ENCODE data around the gene CTBP1. TPM values are rescaled to one million over a fixed set of nuclear protein-coding genes. Genes with fewer than 3 reads are reported as not detected.

CTBP1 gene
- total RNA-seq, 1 donor from 2014 or later, result 171 TPM

DNA sequence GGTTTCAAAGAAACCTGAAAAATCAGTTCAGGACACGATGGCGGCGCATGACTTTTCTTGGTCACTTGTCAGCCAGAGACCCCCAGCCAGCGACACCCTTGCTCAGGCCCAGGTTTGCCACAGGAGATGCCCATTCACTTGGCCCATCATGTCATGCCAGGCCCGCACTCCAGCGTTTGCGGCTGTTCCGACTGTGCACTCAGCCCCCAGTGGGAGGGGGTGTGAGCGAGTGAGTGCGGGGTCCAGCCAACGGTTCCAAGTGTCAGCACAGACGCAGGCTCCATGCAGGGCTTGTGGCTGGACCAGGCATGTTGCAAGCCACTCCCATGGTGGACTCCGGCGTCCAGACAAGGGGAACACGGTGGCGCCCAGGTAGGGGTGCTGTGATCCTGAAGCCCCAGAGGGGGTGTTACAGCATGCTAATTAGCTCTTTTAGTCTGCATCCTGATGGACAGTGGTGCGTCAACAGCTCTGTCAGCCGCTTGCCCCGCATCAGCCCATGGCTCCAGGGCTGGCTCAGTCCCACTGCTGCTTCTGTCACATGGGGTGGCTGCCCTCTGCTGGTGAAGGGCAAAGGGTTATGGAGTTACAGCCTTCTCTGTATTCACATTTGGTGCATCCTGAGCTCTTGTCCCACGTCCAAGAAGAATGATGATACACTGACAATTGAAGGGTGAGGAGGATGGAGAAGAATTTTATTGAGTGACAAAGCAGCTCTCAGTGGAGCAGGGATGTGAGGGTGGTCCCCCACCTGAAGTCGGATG lies 37.0 kb upstream of the CTBP1 start:
- H3K27ac ChIP-seq, result no peak overlapping the region
- no peak overlapping the region for H3K4me2 ChIP-seq
- H3K4me1 ChIP-seq, result peaks cover 8% of the 10 kb centered on the region
- H2AFZ ChIP-seq (replicated peaks), result peak overlapping the region; percentile 32
- peaks cover 8% of the 10 kb centered on the region for H4K20me1 ChIP-seq (ENCODE audit: low read depth)
- H3K4me3 ChIP-seq, result no peak overlapping the region
- Mint-ChIP-seq H3K36me3 (no peaks in the 10 kb centered on the region), H3K4me1 (peaks cover 9% of the 10 kb centered on the region), H3K27ac (no peak overlapping the region), H3K9me3 (peaks cover 2% of the 10 kb centered on the region), H3K27me3 (ENCODE audit: insufficient read depth, low read depth) (peaks cover 7% of the 10 kb centered on the region), H3K4me3 (peak overlapping the region; percentile 0)
- peaks cover 13% of the 10 kb centered on the region for H3K79me2 ChIP-seq (ENCODE audit: low read depth)
- TF ChIP-seq EZH2phosphoT487 (IDR thresholded peaks at IDR 0.05), result no peak
- TF ChIP-seq, protein P1, sequence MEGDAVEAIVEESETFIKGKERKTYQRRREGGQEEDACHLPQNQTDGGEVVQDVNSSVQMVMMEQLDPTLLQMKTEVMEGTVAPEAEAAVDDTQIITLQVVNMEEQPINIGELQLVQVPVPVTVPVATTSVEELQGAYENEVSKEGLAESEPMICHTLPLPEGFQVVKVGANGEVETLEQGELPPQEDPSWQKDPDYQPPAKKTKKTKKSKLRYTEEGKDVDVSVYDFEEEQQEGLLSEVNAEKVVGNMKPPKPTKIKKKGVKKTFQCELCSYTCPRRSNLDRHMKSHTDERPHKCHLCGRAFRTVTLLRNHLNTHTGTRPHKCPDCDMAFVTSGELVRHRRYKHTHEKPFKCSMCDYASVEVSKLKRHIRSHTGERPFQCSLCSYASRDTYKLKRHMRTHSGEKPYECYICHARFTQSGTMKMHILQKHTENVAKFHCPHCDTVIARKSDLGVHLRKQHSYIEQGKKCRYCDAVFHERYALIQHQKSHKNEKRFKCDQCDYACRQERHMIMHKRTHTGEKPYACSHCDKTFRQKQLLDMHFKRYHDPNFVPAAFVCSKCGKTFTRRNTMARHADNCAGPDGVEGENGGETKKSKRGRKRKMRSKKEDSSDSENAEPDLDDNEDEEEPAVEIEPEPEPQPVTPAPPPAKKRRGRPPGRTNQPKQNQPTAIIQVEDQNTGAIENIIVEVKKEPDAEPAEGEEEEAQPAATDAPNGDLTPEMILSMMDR (IDR thresholded peaks at IDR 0.05), result peak; percentile 78
- peaks cover 3% of the 10 kb centered on the region for H3K27me3 ChIP-seq
- peak; percentile 88 for DNase-seq (ENCODE audit: low spot score)
- H3K9me3 ChIP-seq (ENCODE audit: low read depth), result no peaks in the 10 kb centered on the region
- no peaks in the 10 kb centered on the region for H3K36me3 ChIP-seq
- H3F3A ChIP-seq (ENCODE audit: low read depth), result no peaks in the 10 kb centered on the region
- no peak overlapping the region for H3K9ac ChIP-seq

DNA sequence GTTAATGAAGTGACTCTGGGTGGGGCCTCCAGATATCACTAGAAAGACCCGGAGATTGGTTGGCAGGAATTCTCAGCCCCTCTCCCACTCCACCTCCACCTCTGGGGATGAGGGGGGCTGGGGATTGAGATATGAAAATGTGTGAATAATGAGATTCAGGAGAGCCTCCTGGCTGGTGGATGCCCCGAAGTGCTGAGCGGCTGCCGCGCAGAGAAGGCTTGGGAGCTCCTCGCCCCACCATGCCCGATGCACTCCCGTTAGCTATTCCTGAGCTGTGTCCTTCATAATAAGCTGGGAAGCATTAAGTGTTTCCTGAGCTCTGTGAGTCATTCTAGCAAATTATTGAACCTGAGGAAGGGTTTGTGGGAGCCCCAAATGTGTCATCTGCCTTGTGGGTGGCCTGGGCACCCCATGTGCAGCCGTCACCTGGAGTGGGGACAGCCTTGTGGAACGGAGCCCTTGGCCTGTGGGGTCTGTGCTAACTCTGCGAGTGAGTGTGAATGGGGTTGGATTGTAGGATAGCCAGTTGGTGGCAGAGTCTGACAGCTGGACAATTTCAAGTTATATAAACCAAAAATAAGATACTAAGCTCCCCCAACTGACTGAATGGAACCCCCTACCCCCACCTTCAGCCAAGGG lies 36.3 kb upstream of the CTBP1 start:
- Mint-ChIP-seq H3K4me1 (peaks cover 8% of the 10 kb centered on the region), H3K27ac (no peak overlapping the region), H3K9me3 (peaks cover 2% of the 10 kb centered on the region), H3K4me3 (no peak overlapping the region), H3K36me3 (no peaks in the 10 kb centered on the region), H3K27me3 (ENCODE audit: insufficient read depth, low read depth) (peaks cover 7% of the 10 kb centered on the region)
- TF ChIP-seq EZH2phosphoT487 (IDR thresholded peaks at IDR 0.05) (no peak), EZH2 (IDR thresholded peaks at IDR 0.05) (no peak)
- TF ChIP-seq, protein P1 (IDR thresholded peaks at IDR 0.05), result no peak
- H3K36me3 ChIP-seq, result no peaks in the 10 kb centered on the region
- H3K27me3 ChIP-seq, result peaks cover 3% of the 10 kb centered on the region
- H3K79me2 ChIP-seq (ENCODE audit: low read depth), result peaks cover 6% of the 10 kb centered on the region
- no peak for DNase-seq (ENCODE audit: low spot score)
- H3K4me1 ChIP-seq, result peaks cover 6% of the 10 kb centered on the region
- peaks cover 1% of the 10 kb centered on the region for H4K20me1 ChIP-seq (ENCODE audit: low read depth)
- no peak overlapping the region for H3K4me2 ChIP-seq
- H3K4me3 ChIP-seq, result no peak overlapping the region
- H3K27ac ChIP-seq, result no peak overlapping the region
- H3K9me3 ChIP-seq (ENCODE audit: low read depth), result no peaks in the 10 kb centered on the region
- no peak overlapping the region for H2AFZ ChIP-seq (replicated peaks)
- no peak overlapping the region for H3K9ac ChIP-seq
- no peaks in the 10 kb centered on the region for H3F3A ChIP-seq (ENCODE audit: low read depth)

DNA sequence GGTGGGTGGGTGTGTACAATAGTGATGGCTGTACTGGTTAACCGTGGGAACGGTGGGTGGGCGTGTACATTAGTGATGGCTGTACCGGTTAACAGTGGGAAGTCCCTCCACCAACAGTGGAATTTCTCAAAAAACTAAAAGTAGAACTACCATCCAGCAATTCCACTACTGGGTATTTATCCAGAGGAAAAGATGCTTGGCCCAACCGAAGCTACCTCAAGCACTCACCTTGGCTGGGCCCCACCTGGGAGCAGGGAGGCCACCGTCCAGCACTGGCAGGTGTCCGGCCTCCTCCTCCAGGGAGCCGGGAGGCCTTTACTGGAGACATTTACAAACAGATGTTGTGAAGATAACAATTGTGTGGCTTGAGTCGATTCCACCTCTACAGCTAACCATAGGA lies 34.8 kb upstream of the CTBP1 start:
- Histone ChIP-seq H3K9me3 (ENCODE audit: low read depth) (no peaks in the 10 kb centered on the region), H3K4me2 (no peak overlapping the region), H4K20me1 (ENCODE audit: low read depth) (no peaks in the 10 kb centered on the region), H3K79me2 (ENCODE audit: low read depth) (no peaks in the 10 kb centered on the region), H3K27me3 (peaks cover 9% of the 10 kb centered on the region), H3K4me3 (no peak overlapping the region), H2AFZ (replicated peaks) (no peak overlapping the region), H3K9ac (no peak overlapping the region), H3F3A (ENCODE audit: low read depth) (no peaks in the 10 kb centered on the region), H3K27ac (no peak overlapping the region), H3K36me3 (no peaks in the 10 kb centered on the region), H3K4me1 (peaks cover 2% of the 10 kb centered on the region)
- Mint-ChIP-seq H3K9me3 (peaks cover 2% of the 10 kb centered on the region), H3K27ac (no peak overlapping the region), H3K4me3 (no peak overlapping the region), H3K27me3 (ENCODE audit: insufficient read depth, low read depth) (peaks cover 9% of the 10 kb centered on the region), H3K4me1 (peaks cover 5% of the 10 kb centered on the region), H3K36me3 (no peaks in the 10 kb centered on the region)
- no peak for DNase-seq (ENCODE audit: low spot score)
- TF ChIP-seq EZH2phosphoT487 (IDR thresholded peaks at IDR 0.05) (no peak), EZH2 (IDR thresholded peaks at IDR 0.05) (no peak)
- TF ChIP-seq, protein P1 (IDR thresholded peaks at IDR 0.05), result no peak
